MCF 10A (cell line): ENCODE measurements around the gene FBXO39. TPM values are rescaled to one million over a fixed set of nuclear protein-coding genes. Genes with fewer than 3 reads are reported as not detected.
A peak's percentile ranks its signal among the peaks of the same experiment; 100 is the strongest.

Experiments used
- BruUV-seq: library from RNA; stranded (reverse); fragments of 400-500 nt; replicated peaks from 2 replicates; lab custom pipeline; 2021; lab: Mats Ljungman, UMichigan
- CTCF ChIA-PET: fragments of 300-600 bp; sonication (Branson Sonifier 250); formaldehyde crosslinking; extraction: SDS; loops from one replicate; lab custom pipeline; 2021; ENCODE audit warnings: antibody characterized with exemption, inconsistent platforms; lab: Yijun Ruan, JAX
- POLR2A ChIA-PET: fragments of 300-600, 350-650 bp; sonication (Branson Sonifier 250); formaldehyde crosslinking; extraction: SDS; loops from one replicate; lab custom pipeline; 2020; ENCODE audit warnings: antibody characterized with exemption, inconsistent platforms; lab: Yijun Ruan, JAX
- DNase-seq: peaks from one replicate; pipeline ENCODE4 v3.0.0-alpha.2; 2018; ENCODE audit not compliant: unreplicated experiment
- H3K27ac Mint-ChIP-seq: one replicate; pipeline ENCODE4 v1.8.0; 2022; ENCODE audit warnings: mild to moderate bottlenecking, low read depth, mixed read lengths; ENCODE audit not compliant: unreplicated experiment
- H3K27me3 Mint-ChIP-seq: one replicate; pipeline ENCODE4 v1.8.0; 2022; ENCODE audit warnings: mixed read lengths; ENCODE audit not compliant: insufficient read depth, unreplicated experiment
- H3K36me3 Mint-ChIP-seq: one replicate; pipeline ENCODE4 v1.8.0; 2022; ENCODE audit warnings: mild to moderate bottlenecking, moderate library complexity, mixed read lengths; ENCODE audit not compliant: insufficient read depth, unreplicated experiment
- H3K4me1 Mint-ChIP-seq: one replicate; pipeline ENCODE4 v1.8.0; 2022; ENCODE audit warnings: mixed read lengths; ENCODE audit not compliant: insufficient read depth, unreplicated experiment
- H3K4me3 Mint-ChIP-seq: one replicate; pipeline ENCODE4 v1.8.0; 2022; ENCODE audit warnings: mild to moderate bottlenecking, moderate library complexity, mixed read lengths; ENCODE audit not compliant: unreplicated experiment
- H3K9me3 Mint-ChIP-seq: one replicate; pipeline ENCODE4 v1.8.0; 2022; ENCODE audit warnings: mixed read lengths; ENCODE audit not compliant: unreplicated experiment
- intact Hi-C: fragments of 100-400 bp; cut with micrococcal nuclease; formaldehyde crosslinking; loops from 2 replicates; pipeline ENCODE4 v1.14.1; 2022
- total RNA-seq: library from RNA; stranded (reverse); gene quantifications from 2 replicates; pipeline ENCODE4 v1.2.3, GENCODE V29; 2022
- TF ChIP-seq, protein P1 (sequence below): fragments of 200-600 bp; IDR thresholded peaks from one replicate; pipeline ENCODE4 v1.8.0; 2022; ENCODE audit warnings: antibody characterized with exemption, mild to moderate bottlenecking; ENCODE audit not compliant: unreplicated experiment

FBXO39 gene
- total RNA-seq, 1 experiment from 2014 or later, result 1.4 TPM

DNA sequence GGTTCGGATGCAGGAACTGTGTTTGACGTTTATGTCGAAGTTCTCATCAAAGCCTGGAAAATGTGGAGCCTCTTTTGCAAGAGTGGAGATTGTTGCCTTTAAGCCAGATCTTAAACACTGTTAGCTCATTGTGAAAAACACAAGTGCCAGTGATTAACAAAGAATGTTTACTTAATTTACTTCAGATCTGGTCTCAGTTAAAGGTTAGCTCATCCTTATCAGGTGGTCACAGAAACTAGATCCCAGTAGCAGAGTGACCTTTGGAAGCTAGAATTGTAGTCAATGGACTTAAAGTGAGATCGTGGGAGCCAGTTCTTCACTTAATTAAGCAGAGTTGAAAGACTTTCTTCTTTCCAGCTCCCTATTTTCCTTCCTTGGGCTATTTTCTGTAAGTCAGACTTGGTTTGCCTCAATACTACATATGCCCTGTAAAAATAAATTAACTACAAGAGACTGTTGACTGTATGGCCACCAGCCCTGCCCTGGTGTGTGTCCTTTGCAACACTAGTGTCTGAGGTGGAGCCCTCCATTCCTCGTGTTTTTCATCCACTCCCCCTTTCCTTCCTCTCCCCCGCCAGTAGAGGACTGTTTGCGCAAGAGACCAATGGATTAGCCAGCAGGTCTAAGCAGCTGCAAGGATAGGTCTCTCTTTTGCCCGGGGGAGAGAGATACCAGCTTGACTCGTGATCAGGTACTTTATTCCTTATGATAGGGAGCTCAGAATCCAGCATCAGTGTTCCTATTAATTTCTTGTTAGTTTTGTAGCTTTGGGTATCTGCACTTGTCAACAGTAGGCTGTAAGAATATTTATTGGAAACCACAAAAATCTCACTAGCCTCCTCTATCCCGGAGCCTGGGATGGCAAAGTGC is 20.2 kb downstream of the FBXO39 start:
- intact Hi-C loops, result no loop called here
- no peaks in the 10 kb centered on the region for H3K36me3 Mint-ChIP-seq
- BruUV-seq, result no TSS peak
- ChIA-PET CTCF (interaction anchor here (0.5 to 1.7 kb wide), 9 partner anchors 9 to 1491 kb away, joined by 3 to 6 read pairs (median 3); no protein-coding TSS in a partner anchor), POLR2A (interaction anchor here (0.7 to 1.5 kb wide), 3 partner anchors 9 to 213 kb away, joined by 3 to 8 read pairs (median 5); no protein-coding TSS in a partner anchor)
- no peaks in the 10 kb centered on the region for H3K4me1 Mint-ChIP-seq
- no peaks in the 10 kb centered on the region for H3K27me3 Mint-ChIP-seq
- H3K9me3 Mint-ChIP-seq, result no peaks in the 10 kb centered on the region
- peak; percentile 20 for DNase-seq
- no peak overlapping the region for H3K4me3 Mint-ChIP-seq
- TF ChIP-seq, protein P1, sequence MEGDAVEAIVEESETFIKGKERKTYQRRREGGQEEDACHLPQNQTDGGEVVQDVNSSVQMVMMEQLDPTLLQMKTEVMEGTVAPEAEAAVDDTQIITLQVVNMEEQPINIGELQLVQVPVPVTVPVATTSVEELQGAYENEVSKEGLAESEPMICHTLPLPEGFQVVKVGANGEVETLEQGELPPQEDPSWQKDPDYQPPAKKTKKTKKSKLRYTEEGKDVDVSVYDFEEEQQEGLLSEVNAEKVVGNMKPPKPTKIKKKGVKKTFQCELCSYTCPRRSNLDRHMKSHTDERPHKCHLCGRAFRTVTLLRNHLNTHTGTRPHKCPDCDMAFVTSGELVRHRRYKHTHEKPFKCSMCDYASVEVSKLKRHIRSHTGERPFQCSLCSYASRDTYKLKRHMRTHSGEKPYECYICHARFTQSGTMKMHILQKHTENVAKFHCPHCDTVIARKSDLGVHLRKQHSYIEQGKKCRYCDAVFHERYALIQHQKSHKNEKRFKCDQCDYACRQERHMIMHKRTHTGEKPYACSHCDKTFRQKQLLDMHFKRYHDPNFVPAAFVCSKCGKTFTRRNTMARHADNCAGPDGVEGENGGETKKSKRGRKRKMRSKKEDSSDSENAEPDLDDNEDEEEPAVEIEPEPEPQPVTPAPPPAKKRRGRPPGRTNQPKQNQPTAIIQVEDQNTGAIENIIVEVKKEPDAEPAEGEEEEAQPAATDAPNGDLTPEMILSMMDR, result no peak
- H3K27ac Mint-ChIP-seq, result no peak overlapping the region

DNA sequence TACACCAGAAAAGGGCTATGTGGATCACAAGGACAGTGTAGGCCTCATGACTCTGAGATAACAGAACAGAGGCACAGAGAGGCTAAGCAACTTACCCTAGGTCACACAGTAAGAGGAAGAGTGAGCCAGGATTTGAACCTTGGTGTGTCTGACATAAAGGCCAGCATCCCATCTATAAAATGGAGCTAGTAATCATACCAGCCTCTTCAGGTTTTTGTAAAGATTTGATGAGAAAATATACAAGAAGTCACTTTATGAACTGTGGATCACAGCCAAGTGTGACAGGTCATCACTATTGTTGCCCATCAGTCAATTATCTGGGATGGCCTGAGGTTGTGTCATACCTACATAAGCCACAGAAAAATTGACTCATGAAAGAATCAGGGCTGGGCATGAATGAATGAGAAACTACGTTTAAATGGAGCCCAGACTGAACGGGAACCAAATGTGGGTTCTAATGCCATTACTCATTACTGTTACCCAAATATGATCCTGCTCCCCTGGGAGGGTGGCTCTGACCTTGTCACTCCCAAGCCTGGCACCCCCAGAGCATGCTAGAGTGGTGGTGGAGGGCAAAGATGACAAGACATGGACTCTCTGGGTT is 21.0 kb downstream of the FBXO39 start:
- BruUV-seq, result no TSS peak
- Mint-ChIP-seq H3K4me3 (no peak overlapping the region), H3K36me3 (no peaks in the 10 kb centered on the region), H3K27me3 (no peaks in the 10 kb centered on the region), H3K9me3 (no peaks in the 10 kb centered on the region), H3K27ac (no peak overlapping the region), H3K4me1 (no peaks in the 10 kb centered on the region)
- CTCF ChIA-PET, result interaction anchor here (0.6 to 1.7 kb wide), 4 partner anchors 46 to 1492 kb away, joined by 3 to 6 read pairs (median 4); no protein-coding TSS in a partner anchor
- POLR2A ChIA-PET, result interaction anchor here (1.3 to 1.5 kb wide), 2 partner anchors 10 to 26 kb away, joined by 5 to 8 read pairs; no protein-coding TSS in a partner anchor
- TF ChIP-seq, protein P1, result no peak
- intact Hi-C loops, result no loop called here
- peak; percentile 69 for DNase-seq

DNA sequence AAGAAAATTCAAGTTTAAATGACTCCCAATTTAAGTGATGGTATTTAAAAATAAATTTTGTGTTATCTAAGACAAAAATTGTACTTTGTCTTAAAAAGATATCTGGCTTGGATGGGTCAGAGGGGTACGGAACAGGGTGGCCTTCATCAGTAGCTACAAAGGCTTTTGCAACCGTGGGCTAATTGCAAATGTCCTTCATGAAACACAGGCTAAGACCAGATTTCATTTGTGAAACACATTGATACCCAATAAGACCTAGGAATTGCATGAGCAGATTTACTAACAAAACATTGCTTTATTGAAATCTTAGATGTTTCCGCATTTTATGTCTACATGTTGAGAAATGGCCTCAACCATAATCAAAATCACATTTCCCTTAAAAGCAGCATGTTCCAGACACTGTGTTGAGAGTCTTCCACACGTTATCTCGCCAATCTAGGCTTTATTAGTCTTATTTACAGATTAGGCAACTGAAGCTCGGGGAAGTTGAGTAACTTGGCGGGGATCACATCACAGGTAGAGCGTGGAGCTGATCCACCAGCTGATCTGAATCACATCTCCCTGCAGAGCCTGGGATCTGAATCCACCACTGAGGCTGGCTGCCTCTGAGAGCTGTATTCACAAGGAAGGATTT is 21.8 kb downstream of the FBXO39 start:
- no TSS peak for BruUV-seq

More for the DNA sequence above, 21.8 kb downstream of the FBXO39 start:
- intact Hi-C loops, result no loop called here
- peak; percentile 39 for DNase-seq
- no peaks in the 10 kb centered on the region for H3K4me1 Mint-ChIP-seq
- TF ChIP-seq, protein P1, result no peak
- no peaks in the 10 kb centered on the region for H3K27me3 Mint-ChIP-seq
- POLR2A ChIA-PET, result interaction anchor here (0.5 to 1.2 kb wide), 5 partner anchors 8 to 197 kb away, joined by 3 to 4 read pairs (median 3); no protein-coding TSS in a partner anchor
- H3K9me3 Mint-ChIP-seq, result no peaks in the 10 kb centered on the region
- no peak overlapping the region for H3K4me3 Mint-ChIP-seq
- CTCF ChIA-PET, result no interaction called here
- no peak overlapping the region for H3K27ac Mint-ChIP-seq
- no peaks in the 10 kb centered on the region for H3K36me3 Mint-ChIP-seq
